IMR-90 (cell line): Measurements from ENCODE around the gene ARHGEF7. TPM values are rescaled to one million over a fixed set of nuclear protein-coding genes. Genes with fewer than 3 reads are reported as not detected.
A peak's percentile ranks its signal among the peaks of the same experiment; 100 is the strongest.

Experiments
- ATAC-seq: fragments of 200-7000 bp; cut with Tn5 transposase; 2 replicates; pipeline ENCODE4 v1.9.1; 2020; ENCODE audit warnings: low read depth, mild to moderate bottlenecking, moderate library complexity
- BruUV-seq: library from RNA; stranded (reverse); fragments of 400-500 nt; replicated peaks from 2 replicates; lab custom pipeline; 2021; lab: Mats Ljungman, UMichigan
- CTCF ChIA-PET: fragments of 300-600 bp; formaldehyde crosslinking; extraction: SDS; loops from one replicate; lab custom pipeline; 2021; ENCODE audit warnings: antibody characterized with exemption; lab: Yijun Ruan, JAX
- POLR2A ChIA-PET: fragments of 300-600 bp; sonication (Branson Sonifier 250); formaldehyde crosslinking; loops from one replicate; lab custom pipeline; 2022; ENCODE audit warnings: antibody characterized with exemption; ENCODE audit not compliant: unreplicated experiment; lab: Charles Lee
- DNase-seq: peaks from one replicate; pipeline ENCODE4 v3.0.0; 2013
- H2AFZ ChIP-seq: replicated peaks from 2 replicates; pipeline ENCODE3; 2013; ENCODE audit warnings: low read length, mild to moderate bottlenecking; ENCODE audit not compliant: poor library complexity
- H2AK5ac ChIP-seq: 2 replicates; pipeline ENCODE4 v1.6.1; 2013; ENCODE audit warnings: low read depth, low read length, inconsistent platforms
- H2AK9ac ChIP-seq: replicated peaks from 2 replicates; pipeline ENCODE3; 2013; ENCODE audit warnings: mild to moderate bottlenecking, low read depth, low read length, moderate library complexity; ENCODE audit not compliant: poor library complexity
- H2BK120ac ChIP-seq: 2 replicates; pipeline ENCODE4 v1.6.1; 2013; ENCODE audit warnings: low read depth, low read length, inconsistent platforms
- H2BK15ac ChIP-seq: 3 replicates; pipeline ENCODE4 v1.6.1; 2013; ENCODE audit warnings: low read depth, low read length, inconsistent platforms
- H2BK20ac ChIP-seq: 2 replicates; pipeline ENCODE4 v1.6.1; 2013; ENCODE audit warnings: low read depth, mild to moderate bottlenecking, inconsistent platforms, low read length, moderate library complexity
- H2BK5ac ChIP-seq: 2 replicates; pipeline ENCODE4 v1.6.1; 2013; ENCODE audit warnings: mild to moderate bottlenecking, low read depth, low read length, inconsistent platforms; ENCODE audit not compliant: poor library complexity, severe bottlenecking
- H3K14ac ChIP-seq: replicated peaks from 2 replicates; pipeline ENCODE4 v1.6.1; 2013; ENCODE audit warnings: low read depth, low read length, inconsistent platforms
- H3K18ac ChIP-seq: 2 replicates; pipeline ENCODE4 v1.6.1; 2013; ENCODE audit warnings: low read depth, low read length, control low read depth
- H3K23ac ChIP-seq: 2 replicates; pipeline ENCODE4 v1.6.1; 2013; ENCODE audit warnings: low read depth, low read length, inconsistent platforms
- H3K27ac ChIP-seq: 2 replicates; pipeline ENCODE4 v1.5.1; 2013; ENCODE audit warnings: mild to moderate bottlenecking, control low read depth, low read length; ENCODE audit not compliant: insufficient read depth
- H3K27me3 ChIP-seq: 2 replicates; pipeline ENCODE4 v1.6.1; 2013; ENCODE audit warnings: low read length; ENCODE audit not compliant: control insufficient read depth, insufficient read depth
- H3K36me3 ChIP-seq: 2 replicates; pipeline ENCODE4 v1.6.1; 2013; ENCODE audit warnings: low read length, mixed read lengths; ENCODE audit not compliant: control insufficient read depth, insufficient read depth
- H3K4ac ChIP-seq: 2 replicates; pipeline ENCODE4 v1.6.1; 2013; ENCODE audit warnings: low read depth, low read length, inconsistent platforms
- H3K4me1 ChIP-seq: 2 replicates; pipeline ENCODE4 v1.6.1; 2013; ENCODE audit warnings: low read length, mixed read lengths; ENCODE audit not compliant: control insufficient read depth, insufficient read depth
- H3K4me2 ChIP-seq: 2 replicates; pipeline ENCODE4 v1.6.1; 2013; ENCODE audit warnings: low read depth, mild to moderate bottlenecking, control low read depth, low read length, moderate library complexity
- H3K4me3 ChIP-seq: 2 replicates; pipeline ENCODE4 v1.5.1; 2013; ENCODE audit warnings: low read depth, mild to moderate bottlenecking, control low read depth, low read length, moderate library complexity; ENCODE audit not compliant: insufficient read depth
- H3K56ac ChIP-seq: 2 replicates; pipeline ENCODE4 v1.6.1; 2013; ENCODE audit warnings: low read length, inconsistent platforms; ENCODE audit not compliant: insufficient read depth; ENCODE audit errors: extremely low read depth
- H3K79me1 ChIP-seq, 2 experiments: 2 replicates each; pipeline ENCODE4 v1.6.1; 2013; ENCODE audit warnings: low read length in 2 of 2, inconsistent platforms in 1 of 2, low read depth in 1 of 2
- H3K9ac ChIP-seq: 2 replicates; pipeline ENCODE4 v1.6.1; 2013; ENCODE audit warnings: low read depth, low read length, control low read depth
- H3K9me1 ChIP-seq: 2 replicates; pipeline ENCODE4 v1.6.1; 2013; ENCODE audit warnings: low read length, inconsistent platforms; ENCODE audit not compliant: insufficient read depth
- H3K9me3 ChIP-seq: 2 replicates; pipeline ENCODE4 v1.6.1; 2013; ENCODE audit warnings: low read length; ENCODE audit not compliant: control insufficient read depth, insufficient read depth
- H4K20me1 ChIP-seq: 2 replicates; pipeline ENCODE4 v1.6.1; 2013; ENCODE audit warnings: low read length, inconsistent platforms; ENCODE audit not compliant: insufficient read depth
- H4K5ac ChIP-seq: 2 replicates; pipeline ENCODE4 v1.6.1; 2013; ENCODE audit warnings: mild to moderate bottlenecking, low read depth, low read length, control low read depth
- H4K8ac ChIP-seq, 2 experiments: 2 replicates each; pipeline ENCODE4 v1.6.1; 2013; ENCODE audit warnings: low read depth in 2 of 2, low read length in 2 of 2, control low read depth in 1 of 2, inconsistent platforms in 1 of 2
- H4K91ac ChIP-seq: 2 replicates; pipeline ENCODE4 v1.6.1; 2013; ENCODE audit warnings: low read depth, low read length, inconsistent platforms; ENCODE audit not compliant: insufficient read depth
- BHLHE40 ChIP-seq: fragments of 150-350 bp; IDR thresholded peaks from 2 replicates; pipeline ENCODE4 v1.6.1; 2016; ENCODE audit warnings: mild to moderate bottlenecking, low read depth, low read length
- CEBPB ChIP-seq: IDR thresholded peaks from 2 replicates; pipeline ENCODE4 v1.6.1; 2012; ENCODE audit warnings: low read depth, low read length, improper control_type of control experiment
- ELK1 ChIP-seq: fragments of 150-350 bp; IDR thresholded peaks from 2 replicates; pipeline ENCODE4 v1.6.1; 2016; ENCODE audit warnings: low read depth, mild to moderate bottlenecking, low read length, moderate library complexity, borderline replicate concordance
- FOS ChIP-seq: fragments of 150-350 bp; IDR thresholded peaks from 2 replicates; pipeline ENCODE4 v1.6.1; 2016; ENCODE audit warnings: low read depth, low read length
- MAFK ChIP-seq: IDR thresholded peaks from 2 replicates; pipeline ENCODE4 v1.6.1; 2012; ENCODE audit warnings: low read depth, low read length, improper control_type of control experiment
- NFE2L2 ChIP-seq: fragments of 150-350 bp; IDR thresholded peaks from 2 replicates; pipeline ENCODE4 v1.6.1; 2016; ENCODE audit warnings: low read depth, mild to moderate bottlenecking, low read length
- RAD21 ChIP-seq: IDR thresholded peaks from 2 replicates; pipeline ENCODE4 v1.6.1; 2012; ENCODE audit warnings: low read length, improper control_type of control experiment
- RCOR1 ChIP-seq: IDR thresholded peaks from 2 replicates; pipeline ENCODE4 v1.6.1; 2012; ENCODE audit warnings: mild to moderate bottlenecking, low read length, improper control_type of control experiment; ENCODE audit not compliant: insufficient replicate concordance
- RFX5 ChIP-seq: IDR thresholded peaks from 2 replicates; pipeline ENCODE4 v1.8.0; 2012; ENCODE audit warnings: low read depth, mild to moderate bottlenecking, low read length, moderate library complexity
- WGBS, 2 experiments: methylation state at CpG; one replicate each; pipeline versions ENCODE4 v1.1.5 to v1.1.7; 2013; ENCODE audit warnings: missing lambda C conversion rate in 2 of 2; ENCODE audit not compliant: insufficient read length in 1 of 2; ENCODE audit errors: extremely low coverage in 2 of 2; 5-methylcytosine and 5-hydroxymethylcytosine counted together
- dilution Hi-C: fragments of 300-500 bp; cut with HindIII; formaldehyde crosslinking; loops from one replicate; pipeline ENCODE4 v1.14.3; 2018; ENCODE audit warnings: low sequenced_read_pairs; ENCODE audit not compliant: unreplicated experiment
- in situ Hi-C: fragments of 300-500 bp; cut with MboI; formaldehyde crosslinking; loops from 3 replicates; pipeline ENCODE4 v1.14.3; 2019; ENCODE audit warnings: low sequenced_read_pairs, inconsistent platforms, mixed read lengths
- intact Hi-C: fragments of 100-400 bp; cut with micrococcal nuclease; formaldehyde crosslinking; loops from 2 replicates; pipeline ENCODE4 v1.10.0; 2022
- polyA plus RNA-seq, 3 experiments: library from polyadenylated mRNA; depleted of rRNA; stranded (reverse); fragments of >200 nt; gene quantifications; 2 replicates each; pipeline ENCODE4 v1.2.3, GENCODE V29; 2012; ENCODE audit warnings: low replicate concordance in 1 of 3
- total RNA-seq: library from RNA; depleted of rRNA; stranded (reverse); fragments of >200 nt; gene quantifications from 2 replicates; pipeline ENCODE4 v1.2.3, GENCODE V29; 2012
- TF ChIP-seq, protein P1 (sequence below): fragments of 150-350 bp; IDR thresholded peaks from 2 replicates; pipeline ENCODE4 v1.6.1; 2017; ENCODE audit warnings: mild to moderate bottlenecking, antibody characterized with exemption, low read length, low read depth

Gene ARHGEF7
- total and polyA plus RNA-seq, 2 of the 4 experiments (the other 2 are of a cell fraction) = 32.9 to 59.0 TPM

DNA sequence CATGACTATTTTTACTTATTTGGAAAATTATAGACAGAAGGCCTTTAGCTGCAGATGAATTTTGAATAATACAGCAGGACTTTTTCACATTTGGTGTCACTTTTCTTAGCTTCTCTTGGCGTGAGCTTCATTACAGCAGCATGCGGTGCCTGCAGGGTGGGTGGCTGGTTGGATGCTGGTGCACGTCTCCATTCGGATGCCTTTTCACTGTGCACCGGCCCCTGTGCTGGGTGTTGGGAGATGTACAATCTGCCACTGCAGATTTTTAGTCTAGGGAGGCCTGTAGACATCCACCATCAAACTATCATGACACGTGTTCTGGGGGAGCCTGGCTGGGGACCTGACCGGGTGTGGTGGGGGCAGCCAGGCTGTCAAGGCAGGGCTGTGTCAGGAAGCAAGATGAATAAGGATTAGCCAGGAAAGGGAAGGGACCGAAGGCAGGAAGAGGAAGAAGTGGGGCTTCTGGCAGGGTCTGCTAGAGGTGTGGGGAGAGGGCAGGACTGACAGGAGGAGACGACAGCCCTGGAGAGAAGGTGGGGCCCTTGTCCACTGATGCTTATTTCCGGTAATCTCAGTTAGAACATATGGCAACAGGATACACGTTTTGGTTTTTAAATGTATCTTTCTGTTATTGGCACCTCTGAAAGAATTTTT, 88.8 kb downstream of the ARHGEF7 start:
- Histone ChIP-seq H3K27ac (peak overlapping the region; percentile 77), H2BK120ac (no peak overlapping the region), H2AK5ac (peak overlapping the region; percentile 96; the same call in 1 of the 2 replicates), H2AFZ (no peak overlapping the region), H3K9ac (peak overlapping the region; percentile 35; the same call in 1 of the 2 replicates), H2AK9ac (peak overlapping the region; percentile 84), H3K4me1 (peaks cover 18% of the 10 kb centered on the region), H3K9me1 (peaks cover 38% of the 10 kb centered on the region), H3K56ac (no peak overlapping the region), H4K20me1 (peaks cover 42% of the 10 kb centered on the region), H4K5ac (peak overlapping the region; percentile 56), H3K4ac (peak overlapping the region; percentile 54), H3K4me3 (no peak overlapping the region), H4K8ac (peak overlapping the region; percentile 46 to 55; a peak in 3 of 4 replicates), H4K91ac (peak overlapping the region; percentile 36; the same call in 1 of the 2 replicates), H3K9me3 (no peaks in the 10 kb centered on the region), H3K18ac (peak overlapping the region; percentile 26; the same call in 1 of the 2 replicates), H2BK15ac (peak overlapping the region; percentile 27; the same call in 1 of the 3 replicates), H2BK5ac (peak overlapping the region; percentile 16), H2BK20ac (0 out of 2 replicates have a peak overlapping the region, but pooled peaks have one; percentile 7), H3K36me3 (no peaks in the 10 kb centered on the region; the same call in 1 of the 2 replicates), H3K27me3 (no peaks in the 10 kb centered on the region), H3K79me1 (peaks cover 41 to 85% of the 10 kb centered on the region in 2 experiments), H3K4me2 (peak overlapping the region; percentile 71), H3K14ac (peak overlapping the region; percentile 23), H3K23ac (no peak overlapping the region; the same call in 1 of the 2 replicates)
- intact Hi-C loops (loop anchor here (1.0 kb wide), 1 partner anchor 51 kb away; no protein-coding TSS in a partner anchor), in situ Hi-C loops (no loop called here), dilution Hi-C loops (no loop called here)
- ATAC-seq (peak; percentile 5; the same call in 1 of the 2 replicates), DNase-seq (no peak)
- ChIA-PET CTCF (no interaction called here), POLR2A (no interaction called here)
- no TSS peak for BruUV-seq
- 0% methylated on average over 1 of the region's 11 CpGs; no CpG with 5 or more reads in 1 of the 2 experiments for WGBS, 2 experiments
- TF ChIP-seq CEBPB (no peak), FOS (no peak), RFX5 (no peak), MAFK (no peak), RAD21 (no peak), RCOR1 (no peak), NFE2L2 (no peak), BHLHE40 (no peak), ELK1 (no peak)
- TF ChIP-seq, protein P1, sequence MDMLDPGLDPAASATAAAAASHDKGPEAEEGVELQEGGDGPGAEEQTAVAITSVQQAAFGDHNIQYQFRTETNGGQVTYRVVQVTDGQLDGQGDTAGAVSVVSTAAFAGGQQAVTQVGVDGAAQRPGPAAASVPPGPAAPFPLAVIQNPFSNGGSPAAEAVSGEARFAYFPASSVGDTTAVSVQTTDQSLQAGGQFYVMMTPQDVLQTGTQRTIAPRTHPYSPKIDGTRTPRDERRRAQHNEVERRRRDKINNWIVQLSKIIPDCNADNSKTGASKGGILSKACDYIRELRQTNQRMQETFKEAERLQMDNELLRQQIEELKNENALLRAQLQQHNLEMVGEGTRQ = no peak
